HG02678 (cell line): ENCODE measurements around the gene LAMA4.

Experiments used
- ATAC-seq: cut with Tn5 transposase; IDR thresholded peaks from one replicate; pipeline ENCODE4 v1.9.1; 2021; ENCODE audit warnings: mild to moderate bottlenecking, moderate library complexity; ENCODE audit not compliant: unreplicated experiment

Gene LAMA4

GRCh38 chr6:112245511-112246203, 8.7 kb downstream of the LAMA4 start:
- no peak for ATAC-seq

DNA sequence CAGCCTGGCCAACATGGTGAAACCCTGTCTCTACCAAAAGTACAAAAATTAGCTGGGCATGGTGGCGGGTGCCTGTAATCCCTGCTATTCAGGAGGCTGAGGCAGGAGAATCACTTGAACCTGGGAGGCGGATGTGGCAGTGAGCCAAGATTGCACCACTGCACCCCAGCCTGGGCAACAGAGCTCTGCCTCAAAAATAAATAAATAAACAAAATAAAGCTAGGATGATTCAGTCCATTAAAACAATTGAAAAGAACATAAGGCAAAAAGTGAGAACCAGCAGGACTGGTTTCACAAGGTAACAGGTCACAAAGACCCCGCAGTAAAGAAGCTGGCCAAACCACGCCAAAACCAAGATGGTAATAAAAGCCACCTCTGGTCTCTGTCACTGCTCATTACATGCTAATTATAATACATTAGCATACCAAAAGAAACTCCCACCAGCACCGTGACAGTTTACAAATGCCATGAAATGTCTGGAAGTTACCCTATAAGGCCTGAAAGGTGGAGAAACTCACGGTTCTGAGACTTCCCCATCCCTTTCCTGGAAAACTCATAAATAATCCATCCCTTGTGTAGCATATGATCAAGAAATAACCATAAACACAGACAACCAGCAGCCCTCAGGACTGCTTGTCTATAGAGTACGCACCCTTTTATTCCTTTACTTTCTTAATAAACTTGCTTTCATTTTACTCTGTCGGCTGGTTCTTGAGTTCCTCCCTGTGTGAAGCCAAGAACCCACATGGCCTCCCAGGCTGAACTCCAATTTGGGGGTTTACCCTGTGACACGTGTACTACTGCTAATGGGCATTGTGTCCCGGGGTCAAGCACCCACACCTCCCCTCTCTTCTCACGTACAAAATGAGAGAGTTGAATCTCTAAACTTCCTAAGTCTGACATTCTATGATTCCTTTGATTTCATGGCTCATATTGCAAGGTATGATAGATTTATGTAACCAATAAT, 10.2 kb downstream of the LAMA4 start:
- ATAC-seq, result no peak

GRCh38 chr6:112241820-112242429, 12.4 kb downstream of the LAMA4 start:
- no peak for ATAC-seq

GRCh38 chr6:112237595-112237994, 16.8 kb downstream of the LAMA4 start:
- ATAC-seq, result no peak

DNA sequence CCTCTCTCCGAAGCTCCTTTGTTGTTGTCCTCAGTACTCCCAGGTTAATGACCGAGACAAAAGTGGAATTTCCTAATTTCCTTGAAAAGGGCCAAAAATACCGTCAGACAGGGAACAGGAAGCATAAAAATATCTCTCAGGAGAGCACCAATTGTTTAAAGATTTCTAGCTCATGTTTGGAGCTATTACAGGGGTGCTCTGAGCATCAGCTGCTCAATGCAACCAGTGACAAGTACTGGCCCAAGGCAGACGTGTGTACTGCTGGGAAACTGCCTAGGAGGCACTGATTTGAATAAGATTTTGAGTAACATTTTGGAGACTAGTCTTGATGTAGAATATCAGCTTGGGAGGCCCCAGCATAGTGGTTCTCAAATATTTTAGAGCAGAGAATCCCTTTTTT, 17.3 kb downstream of the LAMA4 start:
- no peak for ATAC-seq

DNA sequence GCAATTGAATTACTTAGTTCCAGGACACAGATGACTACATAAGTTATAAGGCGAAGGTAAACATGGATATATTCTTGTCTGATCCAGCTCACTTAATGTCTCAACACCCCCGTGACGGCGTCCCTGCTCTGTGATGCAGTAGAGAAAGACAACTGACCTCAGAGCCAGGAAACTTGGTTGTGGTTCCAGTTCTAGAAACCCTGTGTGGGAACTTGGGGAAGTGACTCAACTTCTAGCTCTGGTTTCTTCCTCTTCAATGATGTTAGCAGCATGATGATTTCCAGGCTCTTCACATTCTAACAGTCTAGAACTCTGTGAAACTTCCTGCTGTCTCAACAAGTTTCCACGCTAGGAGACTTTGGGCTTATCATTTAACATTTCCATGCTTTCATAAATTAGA, 18.4 kb downstream of the LAMA4 start:
- no peak for ATAC-seq

- no peak for ATAC-seq
Observed at GRCh38 chr6:112234601-112235000, 19.8 kb downstream of the LAMA4 start.

DNA sequence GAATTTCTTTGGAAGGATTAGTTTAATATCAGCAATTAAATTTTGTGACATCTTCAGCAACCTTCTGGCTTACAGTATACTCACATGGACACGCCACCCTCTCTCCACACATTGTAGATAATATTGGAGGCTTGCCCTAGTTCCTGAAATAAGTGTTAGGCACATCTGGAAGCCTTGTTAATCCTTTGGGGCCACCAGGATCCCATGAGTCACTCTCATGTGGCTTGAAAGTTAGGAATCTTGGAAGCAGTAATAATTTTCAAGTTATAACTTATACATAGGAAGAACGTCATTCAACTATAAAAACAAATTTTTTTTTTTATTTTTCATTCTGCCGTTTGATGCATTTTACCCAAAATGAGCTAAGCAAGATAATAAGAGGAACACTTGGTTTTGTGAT, 20.5 kb downstream of the LAMA4 start:
- no peak for ATAC-seq

GRCh38 chr6:112232845-112233256, 21.5 kb downstream of the LAMA4 start:
- no peak for ATAC-seq

- ATAC-seq, result no peak
Observed at GRCh38 chr6:112231594-112232060, 22.7 kb downstream of the LAMA4 start.

GRCh38 chr6:112231164-112231563, 23.2 kb downstream of the LAMA4 start:
- ATAC-seq, result no peak

- no peak for ATAC-seq
Observed at GRCh38 chr6:112228480-112229332, 25.7 kb downstream of the LAMA4 start.

GRCh38 chr6:112227992-112228391, 26.4 kb downstream of the LAMA4 start:
- no peak for ATAC-seq

DNA sequence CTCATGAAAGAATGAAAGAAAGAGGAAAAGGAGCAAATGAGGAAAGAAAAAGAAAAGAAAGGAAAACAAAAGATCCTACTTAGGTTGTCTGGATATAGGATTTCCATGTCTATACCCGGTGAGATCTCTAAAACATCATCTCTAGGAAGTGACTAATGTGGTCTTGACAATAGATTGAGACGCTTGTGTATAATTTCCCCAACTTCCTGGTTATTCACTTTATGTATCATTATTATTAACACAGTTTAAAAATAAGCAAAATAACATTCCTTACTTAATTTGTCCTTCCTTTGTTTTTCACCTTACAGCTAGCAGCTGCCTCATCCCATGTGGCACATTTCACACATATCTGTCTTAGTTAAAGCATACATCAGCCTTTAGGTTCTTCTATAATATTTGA, 27.0 kb downstream of the LAMA4 start:
- no peak for ATAC-seq

- ATAC-seq, result no peak
Observed at GRCh38 chr6:112225691-112226090, 28.7 kb downstream of the LAMA4 start.

DNA sequence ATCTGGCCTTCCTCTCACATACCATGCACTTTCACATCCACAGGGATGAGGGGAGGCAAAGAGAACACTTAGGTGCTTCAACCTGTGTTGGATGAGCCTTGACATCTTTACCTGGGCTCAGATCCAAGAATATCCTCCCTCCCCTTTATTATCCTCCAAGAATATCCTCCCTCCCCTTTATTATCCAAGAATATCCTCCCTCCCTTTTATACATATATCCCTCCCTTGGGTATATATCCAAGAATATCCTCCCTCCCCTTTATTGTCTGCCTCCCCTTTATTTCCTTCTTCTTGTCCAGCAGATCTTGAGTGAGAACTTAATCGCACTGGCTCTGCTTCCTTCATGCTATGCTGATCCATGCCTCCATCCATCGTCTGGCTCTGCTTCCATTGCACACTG, 30.3 kb downstream of the LAMA4 start:
- ATAC-seq, result no peak

DNA sequence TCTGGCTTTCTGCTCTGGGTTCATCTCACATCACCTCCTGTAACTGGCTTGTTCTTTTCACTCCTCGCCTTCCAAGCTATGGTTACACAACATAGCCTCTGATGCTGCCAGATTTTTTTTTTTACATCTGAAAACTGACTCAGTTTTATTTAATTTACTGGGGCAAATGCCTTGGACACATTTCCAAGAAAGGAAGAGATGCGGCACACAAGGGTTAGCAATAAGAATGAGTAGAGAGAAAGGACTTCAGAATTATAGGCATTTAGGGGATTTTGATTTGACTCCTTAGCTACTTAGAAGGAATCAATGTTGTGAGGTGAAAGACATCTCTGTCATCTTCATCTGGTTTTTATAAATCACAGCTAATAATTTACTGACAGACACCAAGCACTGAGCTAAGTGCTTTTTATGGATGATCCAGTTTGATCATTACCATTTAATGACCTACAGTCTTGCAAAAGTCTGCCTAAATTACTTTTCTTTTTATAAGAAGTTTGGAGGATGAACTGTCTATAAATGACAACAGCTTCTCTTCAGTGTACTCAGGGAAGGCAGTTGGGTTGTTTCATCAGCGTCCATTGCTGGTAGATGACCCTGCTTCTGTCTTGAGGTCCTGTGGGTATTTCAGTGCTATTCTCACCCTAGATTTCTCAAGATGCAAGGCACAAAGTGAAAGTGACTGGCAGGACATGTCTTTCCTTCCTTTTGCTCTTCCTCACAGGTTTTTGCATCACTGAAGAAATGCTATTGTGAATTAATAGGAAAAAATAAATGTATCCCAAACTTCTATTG, 31.1 kb downstream of the LAMA4 start:
- no peak for ATAC-seq

DNA sequence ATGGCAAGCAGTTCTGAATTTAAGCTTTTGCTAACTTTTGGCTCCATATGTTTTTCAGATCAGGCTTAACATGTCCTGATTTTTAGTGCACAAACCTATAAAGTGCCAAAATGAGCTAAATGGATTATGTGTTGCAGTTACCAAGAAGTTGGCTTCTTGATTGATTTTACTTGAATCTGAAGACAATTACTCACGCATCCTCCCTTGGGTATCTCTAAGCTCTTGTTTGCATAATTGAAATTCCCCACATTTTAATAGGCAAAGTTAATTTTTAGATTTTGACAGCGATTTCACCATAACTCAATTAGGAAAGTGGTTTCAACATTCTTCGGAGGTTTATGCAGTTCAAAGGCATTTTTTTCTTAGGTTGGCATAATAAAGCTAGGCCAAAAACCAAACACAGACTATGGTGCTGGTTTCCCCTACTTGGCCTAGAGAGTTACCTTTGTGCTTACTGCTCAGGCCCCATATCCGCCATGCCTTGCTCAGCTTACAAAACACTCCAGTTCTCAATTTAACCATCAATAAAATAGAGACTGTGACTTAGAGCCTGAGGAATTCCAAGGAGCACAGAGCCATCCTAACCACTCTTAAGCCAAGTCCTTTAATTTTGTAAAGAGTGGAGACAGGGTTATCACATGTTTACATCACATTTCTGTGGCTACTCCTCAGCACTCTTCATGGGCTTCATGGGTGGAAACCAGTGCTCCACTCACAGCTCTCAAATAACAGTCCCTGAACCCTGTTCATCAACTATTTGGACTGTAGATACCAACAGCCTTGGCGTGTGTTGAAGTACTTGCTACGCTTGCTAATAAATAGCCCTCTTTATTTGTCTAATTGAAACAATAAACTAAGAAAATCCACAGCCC, 32.1 kb downstream of the LAMA4 start:
- ATAC-seq, result no peak

- no peak for ATAC-seq
Observed at GRCh38 chr6:112221561-112221960, 32.8 kb downstream of the LAMA4 start.
